CD4-positive, alpha-beta T cell treated with Interleukin-17A for 1 hour (primary cell): ENCODE data around the gene PCDH9.
"Not testable (repeated sequence)": the region's sequence is repeated elsewhere in the genome, so short reads cannot be mapped to it uniquely, and the experiment has no call there.

Experiments
- DNase-seq: peaks from one replicate; pipeline ENCODE4 v3.0.0-alpha.2; 2020

PCDH9 gene

DNA sequence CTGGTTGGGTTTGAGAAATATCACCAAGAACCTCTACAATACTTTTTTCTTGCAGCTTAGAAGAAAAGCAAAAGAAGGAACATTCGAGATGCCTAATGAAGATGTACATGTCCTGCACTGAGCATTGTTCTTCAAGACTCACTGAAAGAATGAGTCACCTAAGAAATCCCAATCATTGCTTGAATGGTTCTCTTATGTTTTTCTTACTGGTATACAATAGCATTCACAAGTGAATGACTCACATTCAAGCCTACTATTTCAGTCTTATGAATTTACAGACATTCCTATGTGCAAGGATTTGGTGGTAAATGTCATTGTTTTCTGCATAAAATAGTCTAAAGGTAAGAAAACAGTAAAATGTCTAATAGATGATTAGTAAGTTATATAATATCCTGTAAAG is 594.6 kb downstream of the PCDH9 start:
- no peak for DNase-seq

DNA sequence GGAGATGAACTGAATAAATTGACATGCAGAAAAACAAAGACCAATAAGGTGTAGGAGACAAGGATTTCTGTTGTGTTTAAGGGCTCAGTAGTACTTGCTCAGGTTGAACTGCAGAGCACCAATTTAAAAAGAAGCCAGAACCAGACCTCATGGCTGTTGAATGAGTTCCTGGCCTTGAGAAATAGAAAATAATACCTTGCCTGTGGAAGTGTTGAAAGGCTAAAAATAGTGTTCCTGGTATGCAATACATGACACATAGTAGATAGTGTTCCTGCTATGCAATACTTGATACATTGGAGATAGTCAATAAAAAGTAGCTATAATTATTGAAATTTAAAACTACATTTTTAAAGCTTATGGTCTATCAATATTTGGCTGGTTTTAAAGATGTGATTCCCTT is 595.8 kb downstream of the PCDH9 start:
- no peak for DNase-seq

DNA sequence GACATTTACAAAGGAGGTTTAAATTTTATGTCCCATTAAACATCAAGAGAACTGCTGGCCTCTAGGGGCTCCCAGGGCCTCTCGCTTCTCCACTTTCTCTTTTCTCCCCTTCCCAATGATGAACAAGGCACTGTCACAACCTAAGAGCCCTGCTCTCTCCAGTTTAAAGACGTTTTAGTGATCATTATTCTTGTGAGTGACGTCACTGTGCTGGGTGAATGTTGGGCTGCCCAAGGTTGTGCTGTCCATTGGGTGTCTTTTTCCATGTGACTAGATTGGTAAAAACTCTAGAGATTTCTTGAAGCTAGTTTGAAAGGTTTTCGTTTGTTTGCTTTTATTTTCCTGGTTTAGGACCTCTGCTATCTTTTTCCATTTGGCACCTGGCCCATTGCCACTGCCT is 602.6 kb downstream of the PCDH9 start:
- DNase-seq = no peak

DNA sequence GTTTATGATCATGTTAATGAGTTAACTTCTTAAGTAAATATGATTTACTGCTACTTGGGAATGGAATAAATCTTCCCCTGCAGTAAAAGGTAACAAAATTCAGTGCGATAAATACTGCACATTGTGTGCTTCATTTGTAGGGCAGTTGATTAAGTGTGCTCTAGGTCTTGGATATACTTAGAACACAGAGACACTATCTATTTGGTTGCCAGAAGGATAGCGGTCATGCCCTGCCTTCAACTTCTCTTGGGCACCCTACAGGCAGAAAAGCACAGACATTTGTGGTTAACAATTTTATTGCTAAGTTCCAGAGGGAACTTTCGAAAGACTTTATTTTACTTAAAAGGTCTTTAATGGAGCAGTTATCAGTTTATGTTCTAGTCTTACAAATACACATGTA is 605.8 kb downstream of the PCDH9 start:
- DNase-seq = no peak

DNA sequence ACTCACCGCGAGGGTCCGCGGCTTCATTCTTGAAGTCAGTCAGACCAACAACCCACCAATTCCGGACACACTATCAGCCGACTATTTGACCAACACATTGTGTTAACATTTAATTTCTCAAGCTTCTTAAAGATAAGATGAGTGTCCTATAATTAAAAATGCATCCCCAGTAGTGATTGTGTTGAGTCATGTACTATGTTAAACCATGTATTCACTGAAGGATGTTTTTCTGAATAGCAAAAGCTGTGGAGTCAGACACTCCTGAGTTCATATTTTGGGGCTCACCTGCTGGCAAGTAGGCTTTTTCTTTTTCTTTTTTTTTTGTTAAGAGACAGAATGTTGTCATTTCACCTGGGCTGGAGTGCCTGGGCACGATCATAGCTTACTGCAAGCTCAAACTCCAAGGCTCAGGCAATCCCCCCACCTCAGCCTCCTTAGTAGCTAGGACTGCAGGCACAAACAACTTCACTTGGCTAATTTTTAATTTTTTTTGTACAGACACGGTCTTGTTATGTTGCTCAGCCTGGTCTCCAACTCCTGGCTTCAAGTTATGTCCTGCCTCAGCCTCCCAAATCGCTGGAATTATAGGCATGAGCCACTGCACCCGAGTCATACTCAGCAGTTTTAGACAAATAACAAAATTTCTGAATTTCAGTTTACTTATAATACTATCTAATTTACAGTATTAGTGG is 606.9 kb downstream of the PCDH9 start:
- no peak for DNase-seq

DNA sequence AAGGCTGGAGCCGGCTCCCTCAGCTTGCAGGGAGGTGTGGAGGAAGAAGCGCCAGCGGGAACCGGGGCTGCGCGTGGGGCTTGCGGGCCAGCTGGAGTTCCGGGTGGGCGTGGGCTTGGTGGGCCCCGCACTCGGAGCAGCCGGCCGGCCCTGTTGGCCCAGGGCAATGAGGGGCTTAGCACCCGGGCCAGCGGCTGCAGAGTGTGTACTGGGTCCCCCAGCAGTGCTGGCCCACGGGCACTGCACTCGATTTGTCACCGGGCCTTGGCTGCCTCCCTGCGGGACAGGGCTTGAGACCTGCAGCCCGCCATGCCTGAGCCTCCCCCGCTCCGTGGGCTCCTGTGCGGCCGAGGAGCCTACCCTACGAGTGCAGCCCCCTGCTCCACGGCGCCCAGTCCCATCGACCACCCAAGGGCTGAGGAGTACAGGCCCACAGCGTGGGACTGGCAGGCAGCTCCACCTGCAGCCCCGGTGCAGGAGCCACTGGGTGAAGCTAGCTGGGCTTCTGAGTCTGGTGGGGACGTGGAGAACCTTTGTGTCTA is 608.2 kb downstream of the PCDH9 start:
- not testable (repeated sequence) for DNase-seq

DNA sequence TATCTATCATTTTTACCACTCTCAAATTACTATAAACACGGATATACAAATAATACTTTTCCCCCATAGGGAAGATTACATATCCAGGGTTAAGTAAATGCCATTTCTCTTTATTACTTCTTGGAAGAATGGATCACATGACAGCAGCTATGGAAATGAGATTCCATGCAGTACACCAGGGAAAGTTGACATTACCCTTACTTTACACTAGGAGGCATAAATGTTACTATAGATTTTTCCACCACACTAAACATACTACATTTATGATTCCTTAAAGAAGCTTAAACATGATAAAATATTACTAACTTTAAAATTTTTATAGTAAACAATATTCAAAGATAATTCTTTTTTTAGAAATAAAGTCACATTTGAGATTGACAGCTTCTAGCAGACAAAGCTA is 611.4 kb downstream of the PCDH9 start:
- DNase-seq = no peak

DNA sequence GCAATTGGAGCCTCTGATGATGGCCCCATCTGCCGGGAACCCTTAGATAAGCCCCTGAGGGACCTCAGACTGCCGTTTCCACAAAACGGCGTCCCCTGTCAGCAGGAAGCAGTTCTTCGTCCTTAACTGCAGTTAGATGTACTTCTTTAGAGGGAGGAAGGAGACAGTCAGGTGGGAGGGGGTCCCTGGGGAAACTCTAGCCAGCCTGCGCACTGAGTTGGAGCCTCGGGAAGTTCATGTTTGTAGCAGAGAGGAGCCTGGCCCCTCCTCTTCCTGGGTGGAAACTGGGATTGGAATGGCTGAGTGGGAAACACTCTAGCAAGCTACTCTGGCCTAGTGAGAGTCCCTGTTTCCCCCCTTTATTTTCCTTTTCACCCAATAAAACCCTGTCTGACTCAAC is 612.4 kb downstream of the PCDH9 start:
- DNase-seq = no peak

DNA sequence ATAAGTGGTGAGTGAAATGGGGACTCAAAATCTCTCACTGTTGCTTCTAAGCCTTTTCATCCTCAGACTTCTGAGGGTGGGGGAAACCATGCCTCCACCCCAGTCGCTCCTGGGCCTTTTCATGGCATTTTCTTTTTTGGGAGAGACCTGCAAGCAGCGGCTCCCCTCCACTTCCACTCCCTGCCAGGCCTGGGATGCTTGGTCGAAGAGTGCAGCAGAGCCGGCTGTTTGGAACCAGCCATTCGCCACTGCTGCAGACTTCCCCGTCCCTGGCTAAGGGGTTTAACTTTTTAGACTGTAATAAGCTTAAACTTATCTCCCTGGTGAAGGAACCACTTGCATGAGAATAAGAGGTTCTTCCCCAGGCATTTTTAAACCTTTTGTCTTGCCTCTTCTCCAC is 617.2 kb downstream of the PCDH9 start:
- DNase-seq = no peak

DNA sequence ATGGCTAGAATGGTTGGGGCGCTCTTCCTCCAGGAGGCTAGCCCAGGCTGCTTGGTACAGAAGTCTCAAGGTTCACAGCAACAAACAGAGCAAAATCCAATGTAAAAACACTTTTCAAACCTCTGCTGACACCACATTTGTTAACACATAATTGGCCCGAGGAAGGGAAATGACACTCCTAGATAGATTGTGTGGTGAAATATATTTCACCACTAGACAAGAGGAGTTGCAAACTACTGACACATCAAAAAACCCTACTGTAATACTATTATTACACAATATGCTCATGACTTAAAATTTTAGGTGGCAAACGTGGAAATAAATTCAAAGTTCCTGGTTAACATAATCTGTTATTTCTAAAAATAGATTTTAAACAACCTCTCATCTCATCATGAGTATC is 643.6 kb downstream of the PCDH9 start:
- no peak for DNase-seq

DNA sequence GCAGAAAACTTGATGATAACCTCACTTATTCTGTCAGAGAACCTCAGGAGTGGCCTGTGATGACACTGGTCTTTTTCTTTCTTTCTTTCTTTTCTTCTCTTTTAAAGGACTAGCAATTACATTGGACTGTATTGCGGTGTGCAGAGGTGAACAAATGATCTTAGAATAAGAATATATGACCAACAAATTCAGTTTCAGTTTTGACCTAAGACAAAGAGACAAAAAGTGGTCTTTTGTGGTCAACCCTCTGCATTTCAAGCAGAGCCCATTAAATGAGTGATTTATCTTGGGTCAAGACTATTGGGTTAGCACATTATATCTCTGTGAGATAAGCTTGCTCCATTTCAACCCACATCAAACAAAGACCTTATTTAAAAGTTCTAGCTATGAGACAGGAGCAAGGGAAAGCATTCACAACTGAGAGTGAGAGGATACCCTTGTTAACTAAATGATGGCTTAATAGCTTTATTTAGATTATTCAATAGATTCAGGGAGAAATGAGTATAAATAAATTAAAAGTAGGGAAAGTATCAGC is 644.4 kb downstream of the PCDH9 start:
- DNase-seq = no peak

DNA sequence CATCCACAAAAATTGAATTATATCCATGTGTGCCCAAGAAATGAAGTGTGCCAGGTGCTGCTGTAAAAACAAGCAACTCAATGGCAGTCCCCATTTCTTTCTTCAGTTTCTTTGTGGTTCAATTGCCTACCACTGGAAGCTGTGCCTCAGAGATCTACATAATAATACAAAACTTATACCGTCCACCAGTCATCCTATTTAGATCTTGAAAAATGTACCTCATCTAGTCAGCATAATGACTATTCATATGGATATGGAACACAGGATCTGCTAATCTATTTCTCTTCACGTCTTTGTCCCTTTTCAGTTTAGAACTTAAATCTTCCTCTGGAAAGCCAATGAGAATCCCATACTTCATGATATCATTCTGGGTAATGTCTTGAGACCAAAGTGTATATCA is 648.5 kb downstream of the PCDH9 start:
- DNase-seq = no peak

DNA sequence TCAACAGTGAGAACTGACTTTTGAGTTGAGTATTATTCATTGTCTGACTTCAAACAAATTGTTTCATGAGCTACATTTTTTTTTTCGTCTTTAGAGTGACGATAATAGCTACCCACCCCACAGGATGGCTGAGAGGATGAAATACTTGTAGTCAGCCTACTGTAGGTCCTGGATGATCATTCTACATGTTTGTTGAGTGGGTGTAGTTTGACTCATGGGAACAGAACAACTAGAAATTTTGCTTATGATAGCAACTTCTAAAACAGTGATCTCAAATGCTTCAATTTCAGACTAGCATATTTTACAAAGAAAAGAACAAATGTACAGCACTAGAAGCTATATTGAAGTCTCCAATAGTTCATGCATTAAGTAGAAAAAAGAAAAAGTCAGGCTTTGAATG is 651.8 kb downstream of the PCDH9 start:
- no peak for DNase-seq

DNA sequence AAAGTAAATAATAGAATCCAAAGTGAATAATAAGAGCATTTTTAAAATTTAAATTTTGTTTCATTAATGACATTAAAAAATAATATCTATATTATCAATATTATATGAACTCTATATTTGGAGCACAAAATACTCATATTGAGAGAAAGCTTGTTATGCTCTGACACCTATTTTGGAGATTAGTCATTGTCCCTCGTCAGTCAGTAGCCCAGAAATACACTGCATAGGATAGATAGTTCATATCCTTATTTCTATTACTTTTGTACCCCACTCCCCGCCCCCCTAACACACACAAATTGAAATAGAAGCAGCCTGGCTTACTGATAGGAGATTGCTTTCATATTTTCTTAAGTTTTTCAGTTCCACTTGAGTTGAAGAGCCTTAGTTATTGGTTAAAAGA is 652.8 kb downstream of the PCDH9 start:
- no peak for DNase-seq

DNA sequence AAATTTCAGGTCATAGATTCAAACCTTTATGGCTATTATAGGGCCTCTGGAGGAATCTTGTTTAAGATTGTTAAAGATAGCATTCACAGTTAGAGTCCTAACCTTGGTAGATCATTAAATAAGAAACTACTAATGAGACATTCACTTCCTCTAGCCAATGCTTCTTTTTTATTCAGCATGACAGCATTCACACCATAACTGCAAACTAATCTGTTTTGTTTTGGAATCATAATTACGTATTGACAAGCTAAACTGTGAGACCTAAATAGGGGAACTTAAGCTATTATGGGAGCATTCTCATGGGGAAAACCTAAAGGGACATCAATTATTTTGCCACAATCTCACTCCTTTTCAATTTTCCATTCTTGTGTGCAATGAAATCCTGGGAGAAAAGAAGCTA is 653.8 kb downstream of the PCDH9 start:
- no peak for DNase-seq

DNA sequence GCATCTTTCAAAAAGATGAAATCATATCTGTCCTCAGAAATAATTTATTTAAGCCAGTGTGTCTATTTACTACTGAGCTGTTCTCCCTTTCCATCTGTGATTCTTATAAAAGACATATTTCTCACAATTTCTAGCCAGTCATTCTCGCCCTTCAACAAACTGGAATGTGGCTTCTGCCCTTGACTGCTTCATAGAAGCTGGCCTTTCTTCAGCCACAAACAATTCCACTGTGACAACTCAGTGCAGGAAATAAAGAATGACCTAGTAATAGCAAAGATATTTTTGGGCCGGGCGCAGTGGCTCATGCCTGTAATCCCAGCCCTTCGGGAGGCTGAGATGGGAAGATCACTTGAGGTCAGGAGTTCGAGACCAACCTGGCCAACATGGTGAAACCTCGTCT is 655.5 kb downstream of the PCDH9 start:
- no peak for DNase-seq

DNA sequence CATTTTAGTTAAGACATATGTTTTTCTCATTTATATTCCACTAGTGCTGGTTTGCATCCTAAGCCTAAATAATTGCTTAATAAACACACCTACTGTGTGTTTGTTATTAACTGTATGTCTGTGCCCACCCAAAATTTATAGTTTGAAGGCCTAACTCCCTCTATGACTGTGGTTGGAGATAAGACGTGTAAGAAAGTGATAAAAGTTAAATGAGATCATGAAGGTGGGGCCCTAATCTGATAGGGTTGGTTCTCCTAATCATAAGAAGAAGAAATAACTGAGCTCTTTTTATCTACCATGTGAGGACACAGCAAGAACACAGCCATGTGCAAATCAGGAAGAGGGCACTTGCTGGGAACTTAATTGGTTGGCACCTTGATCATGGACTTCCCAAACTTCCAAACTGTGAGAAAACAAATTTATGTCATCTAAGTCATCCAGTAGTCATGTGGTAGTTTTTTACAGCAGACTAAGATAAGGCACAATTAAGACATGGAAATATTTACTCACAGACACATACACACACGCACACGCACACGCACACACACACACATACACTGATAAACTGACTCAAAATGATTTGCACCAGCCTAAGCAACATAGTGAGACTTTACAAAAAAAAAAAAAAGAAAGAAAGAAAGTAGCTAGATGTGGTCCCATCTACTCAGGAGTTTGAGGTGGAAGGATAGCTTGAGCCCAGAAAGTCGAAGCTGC is 662.1 kb downstream of the PCDH9 start:
- DNase-seq = no peak

DNA sequence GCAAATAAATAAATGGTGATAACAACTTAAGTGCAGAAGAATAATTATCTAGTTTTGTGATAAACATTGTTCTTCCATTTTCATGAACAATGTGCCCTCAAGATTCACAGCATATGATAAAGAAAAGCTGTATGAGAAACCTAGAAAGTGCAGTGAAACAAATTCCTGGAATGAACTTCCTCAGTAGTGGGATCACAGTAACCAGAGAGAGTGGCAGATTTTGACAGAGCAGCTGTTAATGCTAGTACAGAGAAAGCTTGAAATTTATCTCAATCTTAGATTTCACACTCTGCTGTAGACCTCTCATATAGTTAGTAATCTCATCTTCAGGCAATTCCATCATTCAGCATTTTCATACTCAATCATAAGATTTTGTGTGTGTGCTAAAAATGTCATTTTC is 664.9 kb downstream of the PCDH9 start:
- no peak for DNase-seq

DNA sequence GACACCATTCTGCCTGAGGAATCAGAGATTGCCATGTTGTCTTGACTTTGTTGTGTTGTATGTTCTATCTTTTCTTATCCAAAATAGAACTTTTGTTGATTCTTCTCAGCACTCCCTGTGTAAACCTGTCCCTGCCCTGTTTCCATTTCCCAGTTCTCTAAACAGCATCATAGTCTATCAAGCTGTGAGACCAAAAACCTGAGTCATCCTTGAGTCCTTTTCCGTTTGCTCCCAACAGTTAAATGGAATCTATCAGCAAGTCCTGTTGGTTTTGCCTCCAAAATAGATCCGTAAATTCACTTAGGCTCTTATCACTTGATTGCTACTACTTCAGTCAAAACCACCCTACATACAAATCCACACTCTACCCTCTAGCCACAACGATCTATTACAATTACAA is 667.1 kb downstream of the PCDH9 start:
- no peak for DNase-seq

DNA sequence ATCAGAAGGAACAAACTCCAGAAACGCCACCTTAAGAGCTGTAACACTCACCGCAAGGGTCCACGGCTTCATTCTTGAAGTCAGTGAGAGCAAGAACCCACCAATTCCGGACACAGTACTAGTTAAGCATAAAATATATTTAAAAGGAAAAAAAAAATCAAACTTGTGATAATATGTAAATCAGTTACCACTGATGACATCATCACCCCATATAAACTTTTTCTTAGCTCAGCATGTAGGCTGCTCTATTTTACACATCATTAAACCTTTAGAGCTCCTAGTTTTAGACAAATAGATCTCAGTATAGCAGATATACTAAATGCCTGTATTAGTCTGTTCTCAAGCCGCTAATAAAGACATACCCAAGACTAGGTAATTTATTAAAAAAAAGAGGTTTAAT is 668.1 kb downstream of the PCDH9 start:
- DNase-seq = no peak

DNA sequence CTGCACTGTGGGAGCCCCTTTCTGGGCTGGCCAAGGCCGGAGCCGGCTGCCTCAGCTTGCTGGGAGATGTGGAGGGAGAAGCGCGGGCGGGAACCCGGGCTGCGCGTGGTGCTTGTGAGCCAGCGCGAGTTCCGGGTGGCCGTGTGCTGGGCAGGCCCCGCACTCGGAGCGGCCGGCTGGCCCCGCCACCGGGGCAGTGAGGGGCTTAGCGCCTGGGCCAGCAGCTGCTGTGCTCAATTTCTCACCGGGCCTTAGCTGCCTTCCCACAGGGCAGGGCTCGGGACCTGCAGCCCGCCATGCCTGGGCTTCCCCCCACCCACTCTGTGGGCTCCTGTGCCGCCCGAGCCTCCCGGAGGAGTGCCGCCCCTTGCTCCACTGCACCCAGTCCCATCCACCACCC is 669.1 kb downstream of the PCDH9 start:
- no peak for DNase-seq

DNA sequence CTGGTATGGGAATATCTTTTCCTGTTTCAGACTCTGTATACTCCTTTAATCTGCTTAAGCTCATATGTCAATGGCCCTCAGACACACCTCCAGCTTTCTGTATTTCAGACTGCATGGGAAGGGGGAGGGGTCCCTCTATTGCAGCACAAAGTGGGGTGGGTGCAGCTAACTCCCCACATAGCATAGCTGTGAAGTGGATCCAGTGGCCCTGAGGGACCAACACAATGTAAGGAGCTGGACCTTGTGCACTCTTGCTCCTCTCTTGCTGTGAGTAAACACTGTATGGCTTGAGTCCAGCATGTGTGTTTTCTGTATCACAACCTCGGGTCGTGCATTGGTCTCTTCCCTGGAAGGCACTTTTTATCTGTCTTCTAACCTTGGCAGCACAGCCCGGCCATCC is 669.9 kb downstream of the PCDH9 start:
- DNase-seq = no peak

DNA sequence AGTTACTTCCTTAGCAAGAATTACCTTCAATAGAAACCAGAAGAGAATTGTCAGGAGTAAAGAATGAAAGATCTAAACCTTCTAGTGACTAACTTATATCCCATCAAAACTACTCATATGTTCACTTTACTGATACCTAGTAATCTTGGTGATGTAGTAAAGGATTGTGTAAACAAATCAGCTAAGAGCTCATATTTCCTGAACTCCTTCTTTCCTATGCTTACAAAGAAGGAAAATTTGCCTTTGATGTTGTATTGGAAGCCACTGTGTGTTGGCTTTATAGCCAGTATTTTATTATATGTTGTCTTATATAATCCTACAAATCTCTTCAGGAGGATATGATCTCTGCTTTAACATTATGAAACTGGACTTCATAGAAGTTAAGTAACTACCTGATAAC is 671.0 kb downstream of the PCDH9 start:
- DNase-seq = no peak

DNA sequence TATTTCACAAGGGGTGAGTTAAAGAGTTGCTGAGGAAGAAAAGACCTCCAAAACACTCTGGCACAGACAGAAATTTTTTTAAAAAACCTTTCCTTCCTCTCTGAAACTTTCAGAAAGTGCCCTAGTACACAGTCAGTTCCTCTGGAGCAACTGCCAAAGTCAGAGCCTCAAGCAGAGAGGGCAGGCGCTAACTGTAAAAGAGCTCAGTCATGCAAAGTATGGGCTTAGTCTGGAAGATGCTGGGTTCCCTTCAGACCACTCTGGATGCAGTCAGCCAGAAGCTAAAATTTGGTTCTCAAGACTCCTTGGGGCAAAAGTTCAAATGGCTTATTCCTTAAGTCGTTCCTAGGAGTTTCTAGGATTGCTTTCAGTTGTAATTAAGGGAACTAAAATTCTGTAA is 671.6 kb downstream of the PCDH9 start:
- no peak for DNase-seq

DNA sequence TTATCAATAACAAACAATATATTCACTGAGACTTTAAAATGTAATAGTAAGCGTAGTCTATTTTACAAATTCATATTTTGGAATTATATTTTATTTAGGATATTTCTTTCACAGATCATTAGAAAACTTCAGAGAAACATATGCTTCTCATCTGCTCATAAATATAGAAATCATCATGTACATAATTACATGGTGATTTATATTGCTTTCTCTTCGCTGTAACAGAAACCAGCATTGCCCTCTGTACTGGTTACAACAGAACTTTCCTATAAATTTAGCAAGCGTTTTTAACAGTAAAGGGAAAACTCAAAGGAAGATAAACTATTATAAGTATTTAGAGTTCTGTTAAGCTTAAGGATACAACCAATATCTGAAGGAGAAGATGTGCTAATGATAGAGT is 672.8 kb downstream of the PCDH9 start:
- DNase-seq = no peak
